GM23338 (cell line): ENCODE results near the gene RAB41. TPM values are rescaled to one million over a fixed set of nuclear protein-coding genes. Genes with fewer than 3 reads are reported as not detected.

ENCODE experiments used
- ATAC-seq: fragments of 200-7000 bp; cut with Tn5 transposase; 3 replicates; pipeline ENCODE4 v1.9.1; 2020
- DNase-seq: peaks from one replicate; pipeline ENCODE4 v3.0.0-alpha.2; 2015; ENCODE audit warnings: low spot score
- H2AFZ ChIP-seq: fragments of 200-600 bp; sonication (generic); 2 replicates; pipeline ENCODE4 v1.8.0; 2016; ENCODE audit warnings: antibody characterized with exemption, mild to moderate bottlenecking, moderate library complexity
- H3F3A ChIP-seq: fragments of 200-600 bp; sonication (generic); replicated peaks from 2 replicates; pipeline ENCODE4 v1.8.0; 2017; ENCODE audit warnings: antibody characterized with exemption, mixed run types, low read depth
- H3K27ac ChIP-seq: fragments of 200-600 bp; sonication (generic); 2 replicates; pipeline ENCODE4 v1.6.1; 2016; ENCODE audit warnings: low read depth
- H3K27me3 ChIP-seq: fragments of 200-600 bp; sonication (generic); 2 replicates; pipeline ENCODE4 v1.8.0; 2016; ENCODE audit warnings: mild to moderate bottlenecking, mixed run types, moderate library complexity; ENCODE audit not compliant: insufficient read depth
- H3K36me3 ChIP-seq: fragments of 200-600 bp; sonication (generic); 2 replicates; pipeline ENCODE4 v1.8.0; 2016; ENCODE audit warnings: mild to moderate bottlenecking; ENCODE audit not compliant: insufficient read depth
- H3K4me1 ChIP-seq: fragments of 200-600 bp; sonication (generic); 2 replicates; pipeline ENCODE4 v1.8.0; 2016; ENCODE audit warnings: mild to moderate bottlenecking, moderate library complexity; ENCODE audit not compliant: insufficient read depth
- H3K4me2 ChIP-seq: fragments of 200-600 bp; sonication (generic); 2 replicates; pipeline ENCODE4 v1.7.1; 2017; ENCODE audit warnings: mixed run types
- H3K4me3 ChIP-seq: fragments of 200-600 bp; sonication (generic); 2 replicates; pipeline ENCODE4 v1.6.1; 2016; ENCODE audit warnings: mixed run types
- H3K79me2 ChIP-seq: fragments of 200-600 bp; sonication (generic); replicated peaks from 2 replicates; pipeline ENCODE4 v1.8.0; 2017; ENCODE audit warnings: mild to moderate bottlenecking; ENCODE audit not compliant: insufficient read depth
- H3K9me2 ChIP-seq: fragments of 200-600 bp; sonication (generic); 2 replicates; pipeline ENCODE4 v1.8.0; 2017; ENCODE audit not compliant: insufficient read depth
- H4K20me1 ChIP-seq: fragments of 200-600 bp; sonication (generic); replicated peaks from 2 replicates; pipeline ENCODE4 v1.8.0; 2017; ENCODE audit warnings: mild to moderate bottlenecking; ENCODE audit not compliant: insufficient read depth
- H3K27ac Mint-ChIP-seq: 2 replicates; pipeline ENCODE4 v1.8.0; 2020; ENCODE audit warnings: inconsistent platforms, mild to moderate bottlenecking, moderate library complexity, mixed read lengths
- H3K27me3 Mint-ChIP-seq: 3 replicates; pipeline ENCODE4 v1.8.0; 2022; ENCODE audit warnings: low read depth, mild to moderate bottlenecking, moderate library complexity, mixed read lengths, inconsistent platforms; ENCODE audit not compliant: insufficient read depth, poor library complexity
- H3K36me3 Mint-ChIP-seq: 3 replicates; pipeline ENCODE4 v1.8.0; 2021; ENCODE audit warnings: low read depth, mild to moderate bottlenecking, inconsistent platforms, moderate library complexity, mixed read lengths
- H3K4me1 Mint-ChIP-seq: 3 replicates; pipeline ENCODE4 v1.8.0; 2020; ENCODE audit warnings: mild to moderate bottlenecking, inconsistent platforms, mixed read lengths
- H3K4me3 Mint-ChIP-seq: 3 replicates; pipeline ENCODE4 v1.8.0; 2021; ENCODE audit warnings: moderate library complexity, mild to moderate bottlenecking, inconsistent platforms, mixed read lengths
- H3K9me3 Mint-ChIP-seq: 3 replicates; pipeline ENCODE4 v1.8.0; 2020; ENCODE audit warnings: moderate library complexity, mild to moderate bottlenecking, inconsistent platforms, mixed read lengths
- CREB1 ChIP-seq: fragments of 250-450 bp; sonication (Bioruptor Pico); IDR thresholded peaks from 2 replicates; pipeline ENCODE4 v1.5.0; 2020; ENCODE audit warnings: low read depth, mild to moderate bottlenecking, moderate library complexity
- EZH2 ChIP-seq: fragments of 200-600 bp; sonication (generic); IDR thresholded peaks from one replicate; pipeline ENCODE4 v1.8.0; 2017; ENCODE audit warnings: antibody characterized with exemption, mild to moderate bottlenecking, low read depth; ENCODE audit not compliant: unreplicated experiment
- EZH2phosphoT487 ChIP-seq: fragments of 200-600 bp; sonication (generic); IDR thresholded peaks from one replicate; pipeline ENCODE4 v1.8.1; 2018; ENCODE audit warnings: antibody characterized with exemption; ENCODE audit not compliant: unreplicated experiment
- JUNB ChIP-seq: IDR thresholded peaks from one replicate; pipeline ENCODE4 v1.6.1; 2016; ENCODE audit warnings: antibody characterized with exemption; ENCODE audit not compliant: unreplicated experiment
- NANOG ChIP-seq: IDR thresholded peaks from 2 replicates; pipeline ENCODE4 v1.6.1; 2016; ENCODE audit warnings: antibody characterized with exemption, borderline replicate concordance
- POLR2AphosphoS5 ChIP-seq: IDR thresholded peaks from 2 replicates; pipeline ENCODE4 v1.6.1; 2016; ENCODE audit warnings: antibody characterized with exemption, low read depth
- STAT1 ChIP-seq: IDR thresholded peaks from one replicate; pipeline ENCODE4 v1.6.1; 2016; ENCODE audit warnings: antibody characterized with exemption; ENCODE audit not compliant: unreplicated experiment
- ZNF114 ChIP-seq: fragments of 250-450 bp; sonication (Bioruptor Pico); IDR thresholded peaks from 2 replicates; pipeline ENCODE4 v1.5.0; 2020; ENCODE audit warnings: mild to moderate bottlenecking, moderate library complexity
- ZNF331 ChIP-seq: fragments of 250-450 bp; sonication (Bioruptor Pico); IDR thresholded peaks from 2 replicates; pipeline ENCODE4 v1.5.0; 2020; ENCODE audit warnings: low read depth, mild to moderate bottlenecking, moderate library complexity
- polyA plus RNA-seq: library from polyadenylated mRNA; unstranded; fragments of >200 nt; fragmentation: Nextera tagmentation; extraction: Ambion mirVana; gene quantifications from 2 replicates; pipeline ENCODE4 v1.2.1, GENCODE V29; 2016
- total RNA-seq: library from RNA; depleted of rRNA; stranded (reverse); fragments of >200 nt; shearing (Covaris generic); gene quantifications from 2 replicates; pipeline ENCODE4 v1.2.3, GENCODE V29; 2014
- TF ChIP-seq, protein P1 (sequence below): IDR thresholded peaks from one replicate; pipeline ENCODE4 v1.6.1; 2018; ENCODE audit warnings: antibody characterized with exemption; ENCODE audit not compliant: unreplicated experiment
- TF ChIP-seq, protein P2 (sequence below): fragments of 250-450 bp; sonication (Bioruptor Pico); IDR thresholded peaks from 2 replicates; pipeline ENCODE4 v1.5.0; 2020; ENCODE audit warnings: mild to moderate bottlenecking, moderate library complexity
- TF ChIP-seq, protein P3 (sequence below), 2 experiments: fragments of 200-600 bp in 1 of 2; sonication (generic) in 1 of 2; conservative IDR thresholded peaks; 2 replicates each; pipeline versions ENCODE4 v1.5.1 to v1.6.1; 2016 to 2017; ENCODE audit warnings: antibody characterized with exemption in 2 of 2, low read depth in 2 of 2, mild to moderate bottlenecking in 2 of 2, moderate library complexity in 1 of 2
- TF ChIP-seq, protein P4 (sequence below): IDR thresholded peaks from 2 replicates; pipeline ENCODE4 v1.6.1; 2016; ENCODE audit warnings: antibody characterized with exemption

The RAB41 gene
- total and polyA plus RNA-seq, 2 experiments from 2014 or later: not detected

DNA sequence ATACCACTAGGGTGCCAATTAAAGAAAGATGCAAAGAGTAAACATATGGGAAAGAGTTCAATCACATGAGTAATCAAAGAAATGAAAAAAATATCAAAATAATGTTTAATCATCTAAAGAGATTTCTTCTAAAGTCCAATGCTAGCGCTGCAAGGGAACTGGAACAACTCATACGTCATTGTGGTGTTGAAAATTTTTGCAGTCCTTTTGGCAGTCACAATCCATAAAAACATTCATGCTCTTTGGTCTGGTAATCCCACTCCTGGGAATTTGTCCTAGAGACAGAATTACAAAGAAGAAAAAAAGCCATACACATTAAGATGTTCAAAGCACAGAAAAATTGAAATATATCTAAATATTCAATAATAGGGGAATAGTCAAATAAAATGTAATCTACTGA is 26.5 kb upstream of the RAB41 start:
- H3K4me1 Mint-ChIP-seq: peaks cover 26% of the 10 kb centered on the region
- DNase-seq: no peak
- H2AFZ ChIP-seq: no peak overlapping the region
- H3K27ac Mint-ChIP-seq: no peak overlapping the region
- H3K4me3 ChIP-seq: no peak overlapping the region
- no peaks in the 10 kb centered on the region for H3K36me3 Mint-ChIP-seq
- peaks cover 2% of the 10 kb centered on the region for H3K27me3 Mint-ChIP-seq
- H3K79me2 ChIP-seq: no peaks in the 10 kb centered on the region
- ATAC-seq: no peak
- H3K36me3 ChIP-seq: no peaks in the 10 kb centered on the region
- H3K9me3 Mint-ChIP-seq: no peaks in the 10 kb centered on the region
- H3K4me2 ChIP-seq: no peak overlapping the region
- no peaks in the 10 kb centered on the region for H3K27me3 ChIP-seq
- H3F3A ChIP-seq: no peaks in the 10 kb centered on the region
- no peak for TF ChIP-seq JUNB
- TF ChIP-seq, protein P1, sequence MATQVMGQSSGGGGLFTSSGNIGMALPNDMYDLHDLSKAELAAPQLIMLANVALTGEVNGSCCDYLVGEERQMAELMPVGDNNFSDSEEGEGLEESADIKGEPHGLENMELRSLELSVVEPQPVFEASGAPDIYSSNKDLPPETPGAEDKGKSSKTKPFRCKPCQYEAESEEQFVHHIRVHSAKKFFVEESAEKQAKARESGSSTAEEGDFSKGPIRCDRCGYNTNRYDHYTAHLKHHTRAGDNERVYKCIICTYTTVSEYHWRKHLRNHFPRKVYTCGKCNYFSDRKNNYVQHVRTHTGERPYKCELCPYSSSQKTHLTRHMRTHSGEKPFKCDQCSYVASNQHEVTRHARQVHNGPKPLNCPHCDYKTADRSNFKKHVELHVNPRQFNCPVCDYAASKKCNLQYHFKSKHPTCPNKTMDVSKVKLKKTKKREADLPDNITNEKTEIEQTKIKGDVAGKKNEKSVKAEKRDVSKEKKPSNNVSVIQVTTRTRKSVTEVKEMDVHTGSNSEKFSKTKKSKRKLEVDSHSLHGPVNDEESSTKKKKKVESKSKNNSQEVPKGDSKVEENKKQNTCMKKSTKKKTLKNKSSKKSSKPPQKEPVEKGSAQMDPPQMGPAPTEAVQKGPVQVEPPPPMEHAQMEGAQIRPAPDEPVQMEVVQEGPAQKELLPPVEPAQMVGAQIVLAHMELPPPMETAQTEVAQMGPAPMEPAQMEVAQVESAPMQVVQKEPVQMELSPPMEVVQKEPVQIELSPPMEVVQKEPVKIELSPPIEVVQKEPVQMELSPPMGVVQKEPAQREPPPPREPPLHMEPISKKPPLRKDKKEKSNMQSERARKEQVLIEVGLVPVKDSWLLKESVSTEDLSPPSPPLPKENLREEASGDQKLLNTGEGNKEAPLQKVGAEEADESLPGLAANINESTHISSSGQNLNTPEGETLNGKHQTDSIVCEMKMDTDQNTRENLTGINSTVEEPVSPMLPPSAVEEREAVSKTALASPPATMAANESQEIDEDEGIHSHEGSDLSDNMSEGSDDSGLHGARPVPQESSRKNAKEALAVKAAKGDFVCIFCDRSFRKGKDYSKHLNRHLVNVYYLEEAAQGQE: no peak
- no peak for TF ChIP-seq ZNF114 (CRISPR knock-in tag)
- TF ChIP-seq, protein P2, sequence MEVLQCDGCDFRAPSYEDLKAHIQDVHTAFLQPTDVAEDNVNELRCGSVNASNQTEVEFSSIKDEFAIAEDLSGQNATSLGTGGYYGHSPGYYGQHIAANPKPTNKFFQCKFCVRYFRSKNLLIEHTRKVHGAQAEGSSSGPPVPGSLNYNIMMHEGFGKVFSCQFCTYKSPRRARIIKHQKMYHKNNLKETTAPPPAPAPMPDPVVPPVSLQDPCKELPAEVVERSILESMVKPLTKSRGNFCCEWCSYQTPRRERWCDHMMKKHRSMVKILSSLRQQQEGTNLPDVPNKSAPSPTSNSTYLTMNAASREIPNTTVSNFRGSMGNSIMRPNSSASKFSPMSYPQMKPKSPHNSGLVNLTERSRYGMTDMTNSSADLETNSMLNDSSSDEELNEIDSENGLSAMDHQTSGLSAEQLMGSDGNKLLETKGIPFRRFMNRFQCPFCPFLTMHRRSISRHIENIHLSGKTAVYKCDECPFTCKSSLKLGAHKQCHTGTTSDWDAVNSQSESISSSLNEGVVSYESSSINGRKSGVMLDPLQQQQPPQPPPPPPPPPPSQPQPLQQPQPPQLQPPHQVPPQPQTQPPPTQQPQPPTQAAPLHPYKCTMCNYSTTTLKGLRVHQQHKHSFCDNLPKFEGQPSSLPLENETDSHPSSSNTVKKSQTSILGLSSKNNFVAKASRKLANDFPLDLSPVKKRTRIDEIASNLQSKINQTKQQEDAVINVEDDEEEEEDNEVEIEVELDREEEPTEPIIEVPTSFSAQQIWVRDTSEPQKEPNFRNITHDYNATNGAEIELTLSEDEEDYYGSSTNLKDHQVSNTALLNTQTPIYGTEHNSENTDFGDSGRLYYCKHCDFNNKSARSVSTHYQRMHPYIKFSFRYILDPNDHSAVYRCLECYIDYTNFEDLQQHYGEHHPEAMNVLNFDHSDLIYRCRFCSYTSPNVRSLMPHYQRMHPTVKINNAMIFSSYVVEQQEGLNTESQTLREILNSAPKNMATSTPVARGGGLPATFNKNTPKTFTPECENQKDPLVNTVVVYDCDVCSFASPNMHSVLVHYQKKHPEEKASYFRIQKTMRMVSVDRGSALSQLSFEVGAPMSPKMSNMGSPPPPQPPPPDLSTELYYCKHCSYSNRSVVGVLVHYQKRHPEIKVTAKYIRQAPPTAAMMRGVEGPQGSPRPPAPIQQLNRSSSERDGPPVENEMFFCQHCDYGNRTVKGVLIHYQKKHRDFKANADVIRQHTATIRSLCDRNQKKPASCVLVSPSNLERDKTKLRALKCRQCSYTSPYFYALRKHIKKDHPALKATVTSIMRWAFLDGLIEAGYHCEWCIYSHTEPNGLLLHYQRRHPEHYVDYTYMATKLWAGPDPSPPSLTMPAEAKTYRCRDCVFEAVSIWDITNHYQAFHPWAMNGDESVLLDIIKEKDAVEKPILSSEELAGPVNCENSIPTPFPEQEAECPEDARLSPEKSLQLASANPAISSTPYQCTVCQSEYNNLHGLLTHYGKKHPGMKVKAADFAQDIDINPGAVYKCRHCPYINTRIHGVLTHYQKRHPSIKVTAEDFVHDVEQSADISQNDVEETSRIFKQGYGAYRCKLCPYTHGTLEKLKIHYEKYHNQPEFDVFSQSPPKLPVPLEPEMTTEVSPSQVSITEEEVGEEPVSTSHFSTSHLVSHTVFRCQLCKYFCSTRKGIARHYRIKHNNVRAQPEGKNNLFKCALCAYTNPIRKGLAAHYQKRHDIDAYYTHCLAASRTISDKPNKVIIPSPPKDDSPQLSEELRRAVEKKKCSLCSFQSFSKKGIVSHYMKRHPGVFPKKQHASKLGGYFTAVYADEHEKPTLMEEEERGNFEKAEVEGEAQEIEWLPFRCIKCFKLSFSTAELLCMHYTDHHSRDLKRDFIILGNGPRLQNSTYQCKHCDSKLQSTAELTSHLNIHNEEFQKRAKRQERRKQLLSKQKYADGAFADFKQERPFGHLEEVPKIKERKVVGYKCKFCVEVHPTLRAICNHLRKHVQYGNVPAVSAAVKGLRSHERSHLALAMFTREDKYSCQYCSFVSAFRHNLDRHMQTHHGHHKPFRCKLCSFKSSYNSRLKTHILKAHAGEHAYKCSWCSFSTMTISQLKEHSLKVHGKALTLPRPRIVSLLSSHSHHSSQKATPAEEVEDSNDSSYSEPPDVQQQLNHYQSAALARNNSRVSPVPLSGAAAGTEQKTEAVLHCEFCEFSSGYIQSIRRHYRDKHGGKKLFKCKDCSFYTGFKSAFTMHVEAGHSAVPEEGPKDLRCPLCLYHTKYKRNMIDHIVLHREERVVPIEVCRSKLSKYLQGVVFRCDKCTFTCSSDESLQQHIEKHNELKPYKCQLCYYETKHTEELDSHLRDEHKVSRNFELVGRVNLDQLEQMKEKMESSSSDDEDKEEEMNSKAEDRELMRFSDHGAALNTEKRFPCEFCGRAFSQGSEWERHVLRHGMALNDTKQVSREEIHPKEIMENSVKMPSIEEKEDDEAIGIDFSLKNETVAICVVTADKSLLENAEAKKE (CRISPR knock-in tag): no peak
- TF ChIP-seq STAT1: no peak
- no peak for TF ChIP-seq EZH2
- TF ChIP-seq, protein P3, sequence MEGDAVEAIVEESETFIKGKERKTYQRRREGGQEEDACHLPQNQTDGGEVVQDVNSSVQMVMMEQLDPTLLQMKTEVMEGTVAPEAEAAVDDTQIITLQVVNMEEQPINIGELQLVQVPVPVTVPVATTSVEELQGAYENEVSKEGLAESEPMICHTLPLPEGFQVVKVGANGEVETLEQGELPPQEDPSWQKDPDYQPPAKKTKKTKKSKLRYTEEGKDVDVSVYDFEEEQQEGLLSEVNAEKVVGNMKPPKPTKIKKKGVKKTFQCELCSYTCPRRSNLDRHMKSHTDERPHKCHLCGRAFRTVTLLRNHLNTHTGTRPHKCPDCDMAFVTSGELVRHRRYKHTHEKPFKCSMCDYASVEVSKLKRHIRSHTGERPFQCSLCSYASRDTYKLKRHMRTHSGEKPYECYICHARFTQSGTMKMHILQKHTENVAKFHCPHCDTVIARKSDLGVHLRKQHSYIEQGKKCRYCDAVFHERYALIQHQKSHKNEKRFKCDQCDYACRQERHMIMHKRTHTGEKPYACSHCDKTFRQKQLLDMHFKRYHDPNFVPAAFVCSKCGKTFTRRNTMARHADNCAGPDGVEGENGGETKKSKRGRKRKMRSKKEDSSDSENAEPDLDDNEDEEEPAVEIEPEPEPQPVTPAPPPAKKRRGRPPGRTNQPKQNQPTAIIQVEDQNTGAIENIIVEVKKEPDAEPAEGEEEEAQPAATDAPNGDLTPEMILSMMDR (conservative IDR thresholded peaks at IDR 0.05; ENCODE audit: low read depth in 2 of 2): no peak
- TF ChIP-seq, protein P4, sequence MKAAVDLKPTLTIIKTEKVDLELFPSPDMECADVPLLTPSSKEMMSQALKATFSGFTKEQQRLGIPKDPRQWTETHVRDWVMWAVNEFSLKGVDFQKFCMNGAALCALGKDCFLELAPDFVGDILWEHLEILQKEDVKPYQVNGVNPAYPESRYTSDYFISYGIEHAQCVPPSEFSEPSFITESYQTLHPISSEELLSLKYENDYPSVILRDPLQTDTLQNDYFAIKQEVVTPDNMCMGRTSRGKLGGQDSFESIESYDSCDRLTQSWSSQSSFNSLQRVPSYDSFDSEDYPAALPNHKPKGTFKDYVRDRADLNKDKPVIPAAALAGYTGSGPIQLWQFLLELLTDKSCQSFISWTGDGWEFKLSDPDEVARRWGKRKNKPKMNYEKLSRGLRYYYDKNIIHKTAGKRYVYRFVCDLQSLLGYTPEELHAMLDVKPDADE: no peak
- TF ChIP-seq CREB1: no peak
- no peak for TF ChIP-seq ZNF331
- TF ChIP-seq EZH2phosphoT487: no peak
- TF ChIP-seq POLR2AphosphoS5: no peak
- TF ChIP-seq NANOG: no peak
- no peak overlapping the region for H3K4me3 Mint-ChIP-seq
- H3K9me2 ChIP-seq: 0 out of 2 replicates have a peak, but pooled peaks cover 6% of the 10 kb centered on the region
- H3K27ac ChIP-seq: no peak overlapping the region
- no peaks in the 10 kb centered on the region for H4K20me1 ChIP-seq
- H3K4me1 ChIP-seq: peaks cover 3% of the 10 kb centered on the region; the same call in 1 of the 2 replicates
